Umbilical cord (tissue), 2 donors: Measurements from ENCODE around the gene MRPS22. TPM values are rescaled to one million over a fixed set of nuclear protein-coding genes. Genes with fewer than 3 reads are reported as not detected.
"Not testable (repeated sequence)": the region's sequence is repeated elsewhere in the genome, so short reads cannot be mapped to it uniquely, and the experiment has no call there.

Experiments used
- DNase-seq: peaks from one replicate; pipeline ENCODE4 v3.0.0-alpha.2; 2015; ENCODE audit warnings: low spot score
- total RNA-seq: library from RNA; depleted of rRNA; stranded (reverse); fragments of >200 nt; gene quantifications from one replicate; pipeline ENCODE4 v1.2.3, GENCODE V29; 2014; ENCODE audit warnings: low replicate concordance; ENCODE audit not compliant: insufficient read depth

Gene MRPS22
- total RNA-seq, 1 donor from 2014 or later: 57.8 TPM

GRCh38 chr3:139394116-139394515 lies 50.3 kb downstream of the MRPS22 start:
- peak; percentile 60 for DNase-seq

DNA sequence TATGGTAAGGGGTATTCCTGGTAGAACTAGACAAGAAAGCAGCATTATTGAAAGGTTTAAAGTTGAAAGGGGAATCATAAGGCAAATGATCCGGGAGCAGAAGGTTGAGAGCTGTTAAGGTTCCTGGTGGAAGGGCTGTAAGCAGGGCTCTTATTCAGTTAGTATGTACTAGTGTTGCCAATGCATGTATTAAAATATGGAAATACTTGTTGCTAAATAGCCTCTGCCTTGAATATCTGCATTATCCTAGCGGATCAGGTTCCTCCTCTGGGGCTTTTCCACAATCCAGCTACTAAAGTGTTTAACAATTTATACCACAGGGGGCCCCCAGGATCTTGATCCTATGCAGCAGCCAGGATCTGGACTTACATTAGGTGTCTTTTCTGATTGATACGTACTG lies 52.9 kb downstream of the MRPS22 start:
- peak; percentile 19 for DNase-seq

- DNase-seq: not testable (repeated sequence)
Observed at GRCh38 chr3:139401155-139401554, 57.3 kb downstream of the MRPS22 start.

Other genes starting within 250 kb of the MRPS22 start
- gene COPB2, start 45.6 kb downstream of the MRPS22 start, total RNA-seq: 115 TPM
- not detected for gene RBP2, start 132.5 kb downstream of the MRPS22 start, total RNA-seq
- gene RBP1, start 195.7 kb downstream of the MRPS22 start, total RNA-seq: 47.2 TPM